ENCODE measurements around the gene IZUMO1. TPM values are rescaled to one million over a fixed set of nuclear protein-coding genes. Genes with fewer than 3 reads are reported as not detected.

IZUMO1 gene
- total RNA-seq, 1 experiment from 2014 or later = not detected

- BruUV-seq (replicated peaks) = no TSS peak
- H3K4me1 ChIP-seq (ENCODE audit: insufficient read depth, low read length, poor library complexity, severe bottlenecking) = peaks cover 23% of the 10 kb centered on the region
- no peaks in the 10 kb centered on the region for H3K27me3 ChIP-seq (replicated peaks; ENCODE audit: insufficient read depth, low read depth, low read length, poor library complexity)
- POLR2A ChIA-PET (ENCODE audit: low non-redundant PET) = no interaction called here
- intact Hi-C loops (cut with micrococcal nuclease; ENCODE audit: unreplicated experiment) = no loop called here
- CTCF ChIA-PET = interaction anchor here (0.6 kb wide), 2 partner anchors 381 to 459 kb away, joined by 8 to 9 read pairs; no protein-coding TSS in a partner anchor
- no peak for TF ChIP-seq EZH2 (IDR thresholded peaks at IDR 0.05; ENCODE audit: borderline replicate concordance, low read depth, low read length, poor library complexity, severe bottlenecking)
- TF ChIP-seq CTCF (conservative IDR thresholded peaks at IDR 0.05; ENCODE audit: low read depth, low read length) = no peak
- H3K27ac ChIP-seq (ENCODE audit: low read depth, low read length, poor library complexity, severe bottlenecking) = no peak overlapping the region
- DNase-seq (ENCODE audit: low spot score) = peak; percentile 43
- no peak overlapping the region for H3K4me3 ChIP-seq (ENCODE audit: low read depth, low read length, poor library complexity, severe bottlenecking)
- H3K36me3 ChIP-seq (ENCODE audit: insufficient read depth, low read length, poor library complexity, severe bottlenecking) = no peaks in the 10 kb centered on the region
- H3K9me3 ChIP-seq (ENCODE audit: low read depth, low read length, poor library complexity, severe bottlenecking) = no peaks in the 10 kb centered on the region
Measured at GRCh38 chr19:48741129-48741999, 5.3 kb downstream of the IZUMO1 start.

GRCh38 chr19:48740164-48740972, 6.3 kb downstream of the IZUMO1 start, which contains the start of gene RASIP1:
Gene RASIP1 (minus strand): TSS chr19:48740610. CDS start chr19:48740282, 328 bp downstream.
- H3K4me1 ChIP-seq (ENCODE audit: insufficient read depth, low read length, poor library complexity, severe bottlenecking) = peaks cover 21% of the 10 kb centered on the region
- TF ChIP-seq EZH2 (IDR thresholded peaks at IDR 0.05; ENCODE audit: borderline replicate concordance, low read depth, low read length, poor library complexity, severe bottlenecking) (no peak), CTCF (conservative IDR thresholded peaks at IDR 0.05; ENCODE audit: low read depth, low read length) (no peak)
- H3K27me3 ChIP-seq (replicated peaks; ENCODE audit: insufficient read depth, low read depth, low read length, poor library complexity) = no peaks in the 10 kb centered on the region
- peak within 1 kb of the TSS; percentile 73 for H3K27ac ChIP-seq (ENCODE audit: low read depth, low read length, poor library complexity, severe bottlenecking)
- intact Hi-C loops (cut with micrococcal nuclease; ENCODE audit: unreplicated experiment) = no loop called here
- POLR2A ChIA-PET (ENCODE audit: low non-redundant PET) = no interaction called here
- H3K4me3 ChIP-seq (ENCODE audit: low read depth, low read length, poor library complexity, severe bottlenecking) = peak within 1 kb of the TSS; percentile 59
- DNase-seq (ENCODE audit: low spot score) = no peak
- BruUV-seq (replicated peaks) = no TSS peak
- H3K9me3 ChIP-seq (ENCODE audit: low read depth, low read length, poor library complexity, severe bottlenecking) = no peaks in the 10 kb centered on the region
- H3K36me3 ChIP-seq (ENCODE audit: insufficient read depth, low read length, poor library complexity, severe bottlenecking) = no peaks in the 10 kb centered on the region
- CTCF ChIA-PET = no interaction called here

DNA sequence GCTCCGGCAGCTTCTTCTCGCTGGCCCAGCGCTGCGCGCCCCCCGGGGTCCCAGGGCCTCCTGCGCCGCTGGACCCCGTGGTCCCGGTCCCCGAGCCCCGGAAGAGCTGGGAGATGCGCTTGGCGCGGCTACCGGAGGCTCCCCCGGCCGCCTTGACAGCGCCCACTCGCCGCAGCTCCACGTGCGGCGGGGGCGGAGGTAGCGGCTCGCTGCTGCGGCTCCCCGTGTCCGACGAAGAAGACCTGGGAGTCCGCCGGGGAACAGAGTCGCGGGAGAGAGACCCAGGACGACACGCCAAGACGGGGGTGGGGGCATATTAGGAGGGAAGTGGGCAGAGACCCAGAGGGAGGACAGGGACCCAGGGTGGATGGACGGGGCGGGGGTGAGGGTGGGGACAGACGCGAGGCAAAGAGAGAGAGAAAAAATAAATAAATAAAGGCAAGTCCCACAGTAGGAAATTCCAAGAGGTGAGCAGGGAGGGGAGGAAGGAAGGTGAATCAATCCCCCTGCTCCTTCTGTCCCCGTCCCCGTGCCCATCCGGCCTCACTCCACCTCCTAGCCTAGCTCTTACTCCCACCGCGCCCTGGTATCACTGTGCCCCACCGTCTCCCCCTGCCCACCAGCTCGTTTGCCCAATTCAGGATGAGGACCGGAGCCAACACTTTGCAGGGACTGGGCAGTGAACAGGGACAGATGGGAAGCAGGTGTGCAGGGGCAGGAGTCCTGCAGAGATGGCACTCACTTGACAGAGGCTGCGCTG, 7.1 kb downstream of the IZUMO1 start:
- Histone ChIP-seq H3K27me3 (replicated peaks; ENCODE audit: insufficient read depth, low read depth, low read length, poor library complexity) (no peaks in the 10 kb centered on the region), H3K4me3 (ENCODE audit: low read depth, low read length, poor library complexity, severe bottlenecking) (peak overlapping the region; percentile 59), H3K9me3 (ENCODE audit: low read depth, low read length, poor library complexity, severe bottlenecking) (no peaks in the 10 kb centered on the region), H3K27ac (ENCODE audit: low read depth, low read length, poor library complexity, severe bottlenecking) (peak overlapping the region; percentile 73), H3K36me3 (ENCODE audit: insufficient read depth, low read length, poor library complexity, severe bottlenecking) (no peaks in the 10 kb centered on the region), H3K4me1 (ENCODE audit: insufficient read depth, low read length, poor library complexity, severe bottlenecking) (peaks cover 21% of the 10 kb centered on the region)
- intact Hi-C loops (cut with micrococcal nuclease; ENCODE audit: unreplicated experiment) = loop anchor here (5.0 kb wide), 1 partner anchor 92 kb away; the partner anchor contains the start of gene CA11
- no peak for TF ChIP-seq CTCF (conservative IDR thresholded peaks at IDR 0.05; ENCODE audit: low read depth, low read length)
- no peak for TF ChIP-seq EZH2 (IDR thresholded peaks at IDR 0.05; ENCODE audit: borderline replicate concordance, low read depth, low read length, poor library complexity, severe bottlenecking)
- ChIA-PET CTCF (interaction anchor here (0.8 to 1.5 kb wide), 2 partner anchors 65 to 231 kb away, joined by 3 to 4 read pairs; no protein-coding TSS in a partner anchor), POLR2A (ENCODE audit: low non-redundant PET) (interaction anchor here (0.5 kb wide), 1 partner anchor 616 kb away, joined by 3 read pairs; no protein-coding TSS in a partner anchor)
- BruUV-seq (replicated peaks) = no TSS peak
- no peak for DNase-seq (ENCODE audit: low spot score)
